OCI-LY7 (cell line): ENCODE data around the gene TTC28.

ENCODE experiments used
- EZH2phosphoT487 ChIP-seq: fragments of 200-600 bp; sonication (generic); IDR thresholded peaks from 2 replicates; pipeline ENCODE4 v1.6.1; 2018; ENCODE audit warnings: low read depth, borderline replicate concordance, mild to moderate bottlenecking, mixed run types, antibody characterized with exemption, low read length, moderate library complexity, mixed read lengths
- TF ChIP-seq, protein P1 (sequence below): fragments of 200-600 bp; sonication (generic); conservative IDR thresholded peaks from 2 replicates; pipeline ENCODE4 v1.5.1; 2014; ENCODE audit warnings: mild to moderate bottlenecking, antibody characterized with exemption, low read length, moderate library complexity, mixed read lengths

DNA sequence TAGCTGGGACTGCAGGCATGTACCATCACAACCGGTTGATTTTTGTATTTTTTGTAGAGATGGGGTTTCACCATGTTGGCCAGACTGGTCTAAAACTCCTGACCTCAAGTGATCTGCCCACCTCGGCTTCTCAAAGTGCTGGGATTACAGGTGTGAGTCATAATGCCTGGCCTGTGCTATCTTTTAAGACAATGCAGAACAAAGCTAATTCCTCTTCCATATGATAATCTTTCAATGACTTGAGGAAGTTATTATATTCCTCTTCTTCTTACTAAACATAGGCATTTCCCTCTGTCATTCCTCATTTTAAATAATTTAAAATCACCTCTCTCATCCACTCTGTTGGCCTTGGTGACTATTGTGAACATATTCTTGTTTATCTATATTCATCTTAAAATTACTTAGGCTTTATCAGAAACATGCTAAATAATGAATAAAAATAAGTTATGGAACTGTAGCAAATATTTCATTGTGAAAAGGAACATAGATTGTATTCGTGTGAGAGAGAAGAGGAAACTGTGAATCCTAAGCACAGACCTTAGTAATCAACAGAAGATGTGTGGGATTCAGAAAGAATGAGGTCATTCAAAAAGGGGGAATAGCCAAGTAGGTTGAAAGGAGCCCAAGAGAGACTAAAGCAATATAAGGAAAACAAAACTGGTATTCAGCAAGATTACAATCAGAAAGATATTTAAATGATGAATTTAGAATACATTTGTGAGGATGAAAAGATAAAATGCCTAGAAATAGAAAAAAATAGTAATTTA is 269.4 kb downstream of the TTC28 start:
- TF ChIP-seq, protein P1, sequence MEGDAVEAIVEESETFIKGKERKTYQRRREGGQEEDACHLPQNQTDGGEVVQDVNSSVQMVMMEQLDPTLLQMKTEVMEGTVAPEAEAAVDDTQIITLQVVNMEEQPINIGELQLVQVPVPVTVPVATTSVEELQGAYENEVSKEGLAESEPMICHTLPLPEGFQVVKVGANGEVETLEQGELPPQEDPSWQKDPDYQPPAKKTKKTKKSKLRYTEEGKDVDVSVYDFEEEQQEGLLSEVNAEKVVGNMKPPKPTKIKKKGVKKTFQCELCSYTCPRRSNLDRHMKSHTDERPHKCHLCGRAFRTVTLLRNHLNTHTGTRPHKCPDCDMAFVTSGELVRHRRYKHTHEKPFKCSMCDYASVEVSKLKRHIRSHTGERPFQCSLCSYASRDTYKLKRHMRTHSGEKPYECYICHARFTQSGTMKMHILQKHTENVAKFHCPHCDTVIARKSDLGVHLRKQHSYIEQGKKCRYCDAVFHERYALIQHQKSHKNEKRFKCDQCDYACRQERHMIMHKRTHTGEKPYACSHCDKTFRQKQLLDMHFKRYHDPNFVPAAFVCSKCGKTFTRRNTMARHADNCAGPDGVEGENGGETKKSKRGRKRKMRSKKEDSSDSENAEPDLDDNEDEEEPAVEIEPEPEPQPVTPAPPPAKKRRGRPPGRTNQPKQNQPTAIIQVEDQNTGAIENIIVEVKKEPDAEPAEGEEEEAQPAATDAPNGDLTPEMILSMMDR: no peak
- no peak for TF ChIP-seq EZH2phosphoT487
